GM13977 (cell line): Measurements from ENCODE around the gene KLHL29.

ENCODE experiments used
- DNase-seq: peaks from one replicate; pipeline ENCODE4 v3.0.0; 2012; ENCODE audit warnings: low spot score
- CTCF ChIP-seq: IDR thresholded peaks from 2 replicates; pipeline ENCODE4 v1.5.1; 2012; ENCODE audit warnings: mild to moderate bottlenecking, control low read depth; ENCODE audit not compliant: insufficient read depth; ENCODE audit errors: extremely low read depth, missing control alignments
- in situ Hi-C: fragments of 300-500 bp; cut with MboI; formaldehyde crosslinking; loops from one replicate; pipeline ENCODE4 v1.12.0; 2022; ENCODE audit warnings: low sequenced_read_pairs, low pct_unique_long_range_greater_than_20kb, mixed read lengths, inconsistent platforms; ENCODE audit not compliant: unreplicated experiment

Gene KLHL29

GRCh38 chr2:23510471-23510870, 125.5 kb downstream of the KLHL29 start:
- no peak for TF ChIP-seq CTCF
- in situ Hi-C loops, result no loop called here
- DNase-seq, result no peak

- TF ChIP-seq CTCF, result no peak
- no peak for DNase-seq
- in situ Hi-C loops, result no loop called here
Measured at GRCh38 chr2:23512778-23513177, 127.8 kb downstream of the KLHL29 start.

GRCh38 chr2:23513245-23513871, 128.4 kb downstream of the KLHL29 start:
- TF ChIP-seq CTCF, result no peak
- no peak for DNase-seq
- in situ Hi-C loops, result no loop called here

- in situ Hi-C loops, result no loop called here
- no peak for DNase-seq
- no peak for TF ChIP-seq CTCF
Measured at GRCh38 chr2:23513872-23514793, 129.2 kb downstream of the KLHL29 start.

- no peak for TF ChIP-seq CTCF
- DNase-seq, result no peak
- in situ Hi-C loops, result no loop called here
Measured at GRCh38 chr2:23516520-23517256, 131.7 kb downstream of the KLHL29 start.

- in situ Hi-C loops, result no loop called here
- TF ChIP-seq CTCF, result no peak
- DNase-seq, result no peak
Measured at GRCh38 chr2:23518481-23519333, 133.7 kb downstream of the KLHL29 start.
